ENCODE measurements around the gene PPP6R3.

The PPP6R3 gene

DNA sequence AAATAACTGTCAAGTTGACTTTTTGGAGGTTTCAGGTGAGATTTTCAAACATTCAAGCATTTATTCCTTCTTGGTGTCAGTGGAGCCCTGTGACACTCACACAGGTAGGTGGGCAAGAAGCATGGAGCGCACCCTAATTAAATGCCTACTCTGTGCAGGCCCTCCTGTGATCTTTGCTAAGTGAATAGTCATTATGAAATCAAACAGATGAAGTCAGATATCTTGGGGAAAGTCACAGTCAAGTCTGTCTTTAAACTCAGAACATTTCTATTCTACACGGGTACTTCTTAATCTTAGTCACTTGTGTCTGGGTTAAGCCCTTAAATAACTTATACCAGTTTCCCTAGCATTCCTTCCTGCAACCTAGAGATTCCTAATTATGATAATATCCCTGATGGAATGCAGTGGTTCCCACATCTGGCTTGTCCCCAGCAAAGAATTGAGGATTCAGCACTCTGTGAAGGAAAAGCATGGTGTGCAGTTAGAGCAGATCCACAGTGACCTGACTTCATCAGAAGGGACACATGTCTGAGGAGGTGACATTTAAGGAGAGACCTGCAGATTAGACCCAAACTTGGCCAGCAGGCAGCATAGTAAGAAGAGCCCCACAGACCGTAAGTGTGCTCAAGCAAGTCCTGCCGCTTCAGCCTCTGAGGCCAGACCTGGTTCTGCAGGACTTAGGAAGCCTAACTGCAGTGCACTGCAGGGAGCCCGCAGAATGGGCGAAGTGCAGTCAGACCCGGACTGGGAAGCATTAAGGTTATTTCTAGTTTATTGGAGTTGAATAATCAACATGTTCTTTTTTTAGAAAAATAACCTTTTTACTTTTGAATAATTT, 138.5 kb downstream of the PPP6R3 start:
- no peak for TF ChIP-seq CTCF (IDR thresholded peaks at IDR 0.05; ENCODE audit: borderline replicate concordance, control extremely low read depth, extremely low read depth, insufficient read depth, missing control alignments)
- no peak for DNase-seq (ENCODE audit: low spot score)
- in situ Hi-C loops (cut with MboI; ENCODE audit: low sequenced_read_pairs, unreplicated experiment): no loop called here

DNA sequence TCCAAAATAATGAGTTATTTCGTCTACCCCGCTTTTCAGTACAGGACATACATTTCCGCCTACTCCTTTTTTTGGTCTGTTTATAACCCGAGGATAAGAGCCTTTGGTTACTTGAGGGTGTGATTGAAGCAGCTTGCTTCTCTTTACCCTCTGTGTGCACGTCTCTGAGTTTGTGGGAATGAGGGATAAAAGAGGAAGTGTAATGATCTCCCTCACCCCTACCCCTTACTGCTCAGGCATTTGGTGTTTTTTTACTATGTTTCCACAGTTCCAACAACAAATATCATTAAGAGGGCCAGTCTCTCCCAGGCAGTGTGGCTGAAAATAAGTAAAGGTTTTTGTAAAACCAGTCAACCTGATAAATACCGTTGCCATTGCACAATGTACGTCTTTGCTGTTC, 140.6 kb downstream of the PPP6R3 start:
- no peak for DNase-seq (ENCODE audit: low spot score)
- in situ Hi-C loops (cut with MboI; ENCODE audit: low sequenced_read_pairs, unreplicated experiment): no loop called here
- TF ChIP-seq CTCF (IDR thresholded peaks at IDR 0.05; ENCODE audit: borderline replicate concordance, control extremely low read depth, extremely low read depth, insufficient read depth, missing control alignments): no peak

DNA sequence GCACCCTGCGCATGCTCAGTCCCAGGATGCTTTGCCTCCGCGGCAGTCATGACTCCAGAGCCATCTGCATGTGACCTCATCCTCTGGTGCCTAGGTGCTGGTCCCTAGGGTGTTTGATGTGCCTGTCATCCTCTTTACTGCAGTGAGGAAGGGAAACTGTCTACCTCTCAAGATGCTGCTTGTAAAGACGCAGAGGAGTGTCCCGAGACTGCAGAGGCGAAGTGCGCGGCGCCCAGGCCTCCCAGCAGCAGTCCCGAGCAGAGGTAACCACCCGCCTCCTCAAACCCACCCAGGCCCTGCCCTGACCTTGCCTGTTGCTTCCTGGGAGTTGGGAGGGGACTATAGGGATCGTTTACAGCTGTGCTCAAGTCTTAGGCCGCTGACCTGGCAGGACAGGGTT, 149.2 kb downstream of the PPP6R3 start:
- in situ Hi-C loops (cut with MboI; ENCODE audit: low sequenced_read_pairs, unreplicated experiment): no loop called here
- DNase-seq (ENCODE audit: low spot score): no peak
- no peak for TF ChIP-seq CTCF (IDR thresholded peaks at IDR 0.05; ENCODE audit: borderline replicate concordance, control extremely low read depth, extremely low read depth, insufficient read depth, missing control alignments)

GRCh38 chr11:68610452-68611116, 150.0 kb downstream of the PPP6R3 start:
- in situ Hi-C loops (cut with MboI; ENCODE audit: low sequenced_read_pairs, unreplicated experiment): no loop called here
- DNase-seq (ENCODE audit: low spot score): no peak
- TF ChIP-seq CTCF (IDR thresholded peaks at IDR 0.05; ENCODE audit: borderline replicate concordance, control extremely low read depth, extremely low read depth, insufficient read depth, missing control alignments): no peak

- no peak for DNase-seq (ENCODE audit: low spot score)
- no peak for TF ChIP-seq CTCF (IDR thresholded peaks at IDR 0.05; ENCODE audit: borderline replicate concordance, control extremely low read depth, extremely low read depth, insufficient read depth, missing control alignments)
- in situ Hi-C loops (cut with MboI; ENCODE audit: low sequenced_read_pairs, unreplicated experiment): no loop called here
Measured at GRCh38 chr11:68615657-68616056, 155.1 kb downstream of the PPP6R3 start.

DNA sequence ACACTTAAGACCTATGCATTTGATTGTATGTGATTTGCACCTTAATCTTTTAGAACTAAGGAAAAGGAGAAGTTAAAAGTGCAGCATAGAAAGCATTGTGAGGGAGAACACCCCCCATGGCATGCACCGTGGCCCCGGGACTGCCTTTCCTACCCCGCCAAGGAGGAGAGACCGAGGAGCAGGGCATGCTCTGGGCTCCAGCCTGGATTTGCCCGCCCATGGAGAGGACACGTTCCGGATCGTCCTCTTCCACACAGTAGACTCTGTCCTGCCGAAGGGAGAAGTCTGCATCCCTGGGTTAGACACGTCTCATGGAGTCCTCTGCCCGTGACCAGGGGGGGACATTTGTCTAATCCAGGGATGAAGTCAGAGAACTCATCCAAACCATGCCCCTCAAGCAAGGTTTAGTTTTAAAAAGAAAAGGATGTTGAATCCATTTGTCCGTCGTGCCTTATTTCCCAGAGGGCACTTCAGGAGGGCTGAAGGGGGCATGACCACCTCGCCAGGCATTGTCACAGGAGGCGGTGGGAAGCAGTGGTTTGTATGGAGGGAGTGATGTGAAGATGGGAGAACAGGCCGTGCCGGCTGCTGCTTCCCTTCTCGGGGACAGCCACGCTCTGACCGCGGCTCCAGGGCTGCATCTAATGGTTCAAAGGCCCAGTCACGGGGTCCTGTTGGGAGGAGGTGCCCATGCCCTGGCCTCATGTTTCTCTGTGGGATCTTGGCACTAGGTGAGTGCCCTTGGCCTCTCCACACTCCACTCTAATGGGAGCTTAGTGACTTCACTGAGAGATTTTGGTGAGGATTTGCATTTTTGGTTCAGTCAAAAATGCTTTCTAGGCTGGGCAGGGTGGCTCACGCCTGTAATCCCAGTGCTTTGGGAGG, 157.6 kb downstream of the PPP6R3 start:
- no peak for TF ChIP-seq CTCF (IDR thresholded peaks at IDR 0.05; ENCODE audit: borderline replicate concordance, control extremely low read depth, extremely low read depth, insufficient read depth, missing control alignments)
- in situ Hi-C loops (cut with MboI; ENCODE audit: low sequenced_read_pairs, unreplicated experiment): no loop called here
- DNase-seq (ENCODE audit: low spot score): no peak
